Stimulated activated CD4-positive, alpha-beta T cell treated with anti-CD3 and anti-CD28 coated beads, Interleukin-4, amount 100 ng/mL, for 1 hour (primary cell): ENCODE measurements around the gene GALE.
"Not testable (repeated sequence)": the region's sequence is repeated elsewhere in the genome, so short reads cannot be mapped to it uniquely, and the experiment has no call there.

Experiments
- DNase-seq: peaks from one replicate; pipeline ENCODE4 v3.0.0-alpha.2; 2020

GALE gene

GRCh38 chr1:23807453-23807852 is 6.9 kb upstream of the GALE start:
- no peak for DNase-seq

- no peak for DNase-seq
These were observed 5.7 kb upstream of the GALE start for GRCh38 chr1:23806280-23806679.

GRCh38 chr1:23805025-23805424 is 4.5 kb upstream of the GALE start:
- DNase-seq, result no peak

DNA sequence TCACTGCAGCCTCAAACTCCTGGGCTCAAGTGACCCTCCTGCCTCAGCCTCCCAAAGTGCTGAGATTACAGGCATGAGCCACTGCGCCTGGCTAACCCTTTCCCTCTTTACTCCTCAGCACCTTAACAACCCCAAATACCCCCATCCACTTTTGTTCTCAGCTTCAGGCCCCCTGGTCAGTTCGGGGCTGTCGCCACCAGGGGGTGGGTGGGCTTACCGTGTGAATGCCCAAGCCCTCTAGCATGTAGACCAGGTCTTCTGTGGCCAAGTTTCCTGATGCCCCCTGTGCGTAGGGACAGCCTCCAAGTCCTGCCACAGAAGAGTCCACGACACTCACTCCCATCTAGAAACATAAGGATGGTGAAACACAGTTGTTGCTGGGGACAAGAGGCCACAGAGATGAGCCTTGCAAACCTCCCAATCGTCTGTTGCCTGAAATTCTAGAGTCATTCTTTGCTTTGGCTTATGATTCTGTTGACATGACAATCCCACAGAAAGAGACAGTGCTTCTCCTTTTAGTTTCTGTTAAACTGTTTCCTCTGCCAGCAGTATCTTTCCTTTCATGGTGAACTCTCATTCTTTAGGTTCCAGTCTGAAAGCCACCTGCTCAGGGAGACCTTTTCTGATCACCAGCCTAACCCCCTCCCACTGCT is 3.8 kb upstream of the GALE start:
- no peak for DNase-seq

GRCh38 chr1:23803674-23804073 is 3.1 kb upstream of the GALE start:
- DNase-seq, result no peak

GRCh38 chr1:23802809-23803342 is 2.3 kb upstream of the GALE start:
- DNase-seq, result not testable (repeated sequence)

DNA sequence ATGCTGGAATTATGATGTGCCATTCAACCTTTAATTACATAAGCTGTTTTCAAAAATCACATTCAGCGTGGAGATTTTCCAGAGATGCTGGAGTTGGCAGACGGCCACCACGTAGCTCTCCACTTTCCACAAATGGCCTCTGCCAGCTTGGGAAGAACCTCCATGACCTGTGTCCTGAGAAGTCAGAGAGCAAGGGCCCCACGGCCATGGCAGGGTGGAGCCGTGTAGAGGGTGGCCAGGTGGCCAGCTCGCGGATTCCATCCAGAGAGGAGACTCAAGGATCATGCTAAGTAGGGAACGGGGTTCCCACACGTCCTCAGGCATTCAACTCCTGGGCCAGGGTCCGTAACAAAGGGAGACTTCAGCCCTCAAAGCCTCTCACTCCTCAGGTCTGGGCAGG is 1.3 kb upstream of the GALE start:
- no peak for DNase-seq

DNA sequence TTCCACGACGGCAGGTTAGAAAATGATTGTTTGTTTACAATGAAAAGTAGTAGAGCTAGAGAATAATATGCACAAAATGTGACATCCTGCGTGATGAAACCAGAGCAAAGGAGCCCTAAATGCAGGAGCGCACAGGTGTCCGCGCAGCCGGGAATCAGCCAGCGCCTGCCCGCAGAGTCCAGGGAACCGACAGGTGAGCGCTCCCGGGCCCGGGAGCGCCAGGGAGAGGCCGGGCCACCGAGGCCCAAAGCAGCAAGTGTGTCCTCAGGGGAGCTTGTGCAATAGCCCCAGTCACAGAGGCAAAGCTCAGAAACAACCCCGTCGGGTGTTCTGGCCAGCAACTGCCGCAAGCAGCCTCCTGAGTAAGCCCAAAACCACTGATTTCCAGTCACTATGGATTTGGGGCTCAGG is 789 bp upstream of the GALE start:
- no peak for DNase-seq

DNA sequence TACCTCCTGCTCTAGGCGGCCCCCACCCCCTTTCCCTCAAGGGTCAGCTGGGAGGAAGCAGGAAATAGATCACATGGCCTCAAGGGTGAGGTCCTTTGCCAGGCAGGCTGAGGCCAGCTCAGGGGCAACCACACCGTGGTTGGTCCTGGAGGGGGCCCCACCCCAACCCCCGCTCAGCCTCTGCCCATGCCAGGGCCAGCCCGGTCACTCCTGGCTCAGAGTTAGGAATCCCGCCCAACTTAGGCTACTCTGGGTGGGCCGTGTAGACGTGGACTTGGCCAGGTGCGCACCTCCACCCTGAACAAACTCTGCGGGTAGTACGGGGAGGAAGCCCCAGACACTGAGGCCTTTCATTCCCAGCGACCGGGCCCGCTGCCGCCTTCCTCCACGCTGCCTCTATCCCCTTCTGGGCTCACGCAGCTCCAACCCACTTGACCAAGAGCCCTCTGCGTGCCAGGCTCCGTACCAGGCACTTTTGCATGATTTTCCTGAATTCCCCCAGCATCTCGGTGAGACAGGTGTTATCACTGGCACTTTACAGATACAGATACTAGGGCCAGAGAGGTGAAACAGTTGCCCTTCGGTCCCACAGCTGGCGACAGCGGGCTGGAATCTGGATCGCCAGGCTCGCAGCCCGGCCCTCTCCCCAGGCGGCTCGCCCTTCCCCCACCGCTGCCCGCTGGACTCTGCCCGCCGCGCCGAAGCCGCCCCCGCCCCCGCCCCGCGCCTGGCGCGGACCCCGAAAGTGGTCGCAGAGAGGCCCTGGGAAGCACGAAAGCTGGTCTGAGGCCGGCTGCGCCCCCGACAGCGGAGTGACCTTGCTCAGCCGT is 769 bp downstream of the GALE start:
- DNase-seq, result peak; percentile 23

- no peak for DNase-seq
These were observed 1.3 kb downstream of the GALE start for GRCh38 chr1:23799255-23799569.

GRCh38 chr1:23798662-23799142 is 1.9 kb downstream of the GALE start:
- no peak for DNase-seq

GRCh38 chr1:23797478-23798448 is 2.8 kb downstream of the GALE start:
- DNase-seq, result no peak

DNA sequence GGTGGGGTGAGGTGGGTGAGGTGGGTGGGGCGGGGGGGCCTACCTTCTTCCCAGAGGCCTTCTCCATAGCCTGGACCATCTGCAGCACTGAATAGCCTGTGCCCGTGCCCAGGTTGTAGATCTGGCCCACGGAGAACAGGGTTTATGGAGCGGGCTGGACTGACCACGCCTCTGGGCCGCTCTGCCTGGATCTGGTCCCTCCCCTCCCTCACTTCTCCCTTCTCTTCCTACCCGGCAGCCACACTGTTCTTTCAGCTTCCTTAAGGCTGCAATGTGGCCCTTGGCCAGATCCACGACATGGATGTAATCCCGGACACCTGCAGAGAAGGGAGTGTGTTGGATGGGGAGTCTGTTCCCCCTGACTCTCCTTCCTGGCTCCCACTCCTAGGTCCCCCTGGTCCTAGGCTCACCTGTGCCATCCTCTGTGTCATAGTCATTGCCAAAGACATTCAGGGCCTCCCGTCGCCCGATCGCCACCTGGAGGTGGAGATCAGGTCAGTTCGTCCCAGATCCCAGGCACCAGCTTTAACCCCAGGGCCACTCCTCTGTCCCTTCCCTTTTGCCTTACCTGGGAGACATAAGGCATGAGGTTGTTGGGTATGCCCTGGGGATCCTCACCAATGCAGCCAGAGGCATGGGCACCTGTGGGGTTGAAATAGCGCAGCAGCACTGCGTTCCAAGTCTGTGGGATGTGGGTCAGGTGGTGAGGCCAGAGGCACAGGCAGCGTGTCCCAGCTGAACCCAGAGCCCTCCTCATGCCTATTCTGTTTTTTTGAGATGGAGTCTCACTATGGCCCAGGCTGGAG is 3.9 kb downstream of the GALE start:
- no peak for DNase-seq

- no peak for DNase-seq
These were observed 4.7 kb downstream of the GALE start for GRCh38 chr1:23795676-23796465.

GRCh38 chr1:23794732-23795182 is 5.8 kb downstream of the GALE start:
- not testable (repeated sequence) for DNase-seq

GRCh38 chr1:23793861-23794731 is 6.5 kb downstream of the GALE start:
- DNase-seq, result no peak

GRCh38 chr1:23793018-23793781 is 7.4 kb downstream of the GALE start:
- DNase-seq, result no peak

DNA sequence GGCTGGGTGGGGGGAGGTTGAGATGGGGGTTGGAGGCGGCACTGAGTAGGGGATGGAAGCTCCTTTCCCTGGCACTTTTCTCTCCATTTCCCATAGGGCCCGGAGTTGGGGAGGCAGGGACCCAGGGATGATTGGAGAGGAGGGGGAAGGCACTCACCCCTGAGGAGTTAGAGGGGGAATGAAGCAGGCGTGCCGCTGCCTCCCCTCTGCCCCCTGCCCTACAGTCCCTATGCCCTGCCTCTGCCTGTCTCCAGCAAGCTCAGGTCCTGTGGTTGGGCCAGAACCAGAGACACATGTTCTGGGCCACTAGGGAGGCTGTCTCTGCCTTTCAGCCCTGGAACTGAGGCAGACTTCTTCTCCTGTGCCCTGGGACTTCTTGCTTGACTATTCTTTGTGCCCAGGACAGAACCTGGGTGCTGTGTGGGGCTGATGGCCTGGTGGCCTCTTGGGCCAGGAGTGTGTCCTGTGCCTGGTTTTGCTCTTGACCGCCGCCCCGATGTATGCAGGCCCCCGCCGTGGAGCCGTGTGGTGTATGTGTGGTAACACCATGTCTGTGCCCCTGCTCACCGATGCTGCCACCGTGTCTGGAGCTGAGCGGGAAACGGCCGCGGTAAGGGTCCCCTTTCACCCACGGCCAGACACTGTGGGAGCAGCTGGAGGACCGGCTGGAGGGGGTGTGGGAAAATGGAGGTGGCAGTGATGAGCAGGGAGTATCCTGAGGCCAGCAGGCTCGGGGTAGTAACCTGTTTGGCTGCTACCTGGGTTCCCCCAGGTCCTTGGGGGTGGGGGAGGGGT is 8.2 kb downstream of the GALE start:
- no peak for DNase-seq
